Neural cell (in vitro differentiated cells): ENCODE measurements around the gene TPCN1. TPM values are rescaled to one million over a fixed set of nuclear protein-coding genes. Genes with fewer than 3 reads are reported as not detected.

ENCODE experiments used
- H2AFZ ChIP-seq: fragments of 200-600, 300-800 bp; sonication (generic), shearing (Covaris generic); 2 replicates; pipeline ENCODE4 v1.6.0; 2014; ENCODE audit warnings: low read depth, mild to moderate bottlenecking, antibody characterized with exemption, low read length, moderate library complexity
- H3F3A ChIP-seq: fragments of 200-600 bp; shearing (Covaris generic); 2 replicates; pipeline ENCODE4 v1.6.1; 2016; ENCODE audit warnings: mild to moderate bottlenecking, moderate library complexity, mixed read lengths, antibody characterized with exemption, low read length; ENCODE audit not compliant: insufficient read depth, poor library complexity, severe bottlenecking
- H3K27ac ChIP-seq: fragments of 200-600, 300-800 bp; sonication (generic), shearing (Covaris generic); 2 replicates; pipeline ENCODE4 v1.5.1; 2014; ENCODE audit warnings: mild to moderate bottlenecking, low read length, moderate library complexity
- H3K27me3 ChIP-seq: fragments of 300-800, 200-600 bp; sonication (generic), shearing (Covaris generic); 2 replicates; pipeline ENCODE4 v1.6.0; 2014; ENCODE audit warnings: mild to moderate bottlenecking, low read depth, low read length, moderate library complexity; ENCODE audit not compliant: insufficient read depth
- H3K36me3 ChIP-seq: fragments of 300-800, 200-600 bp; sonication (generic), shearing (Covaris generic); 2 replicates; pipeline ENCODE4 v1.5.1; 2014; ENCODE audit warnings: mild to moderate bottlenecking, antibody characterized with exemption, low read length, moderate library complexity; ENCODE audit not compliant: insufficient read depth
- H3K4me2 ChIP-seq: fragments of 300-800, 200-600 bp; sonication (generic), shearing (Covaris generic); 2 replicates; pipeline ENCODE4 v1.6.0; 2014; ENCODE audit warnings: mild to moderate bottlenecking, low read length
- H3K4me3 ChIP-seq: fragments of 300-800, 200-600 bp; sonication (generic), shearing (Covaris generic); 2 replicates; pipeline ENCODE4 v1.5.1; 2014; ENCODE audit warnings: mild to moderate bottlenecking, low read length, moderate library complexity
- H3K79me2 ChIP-seq: fragments of 200-600 bp; shearing (Covaris generic); replicated peaks from 2 replicates; pipeline ENCODE4 v1.6.0; 2014; ENCODE audit warnings: mild to moderate bottlenecking, low read length, moderate library complexity; ENCODE audit not compliant: insufficient read depth
- H3K9ac ChIP-seq: fragments of 300-800, 200-600 bp; sonication (generic), shearing (Covaris generic); 2 replicates; pipeline ENCODE4 v1.6.1; 2016; ENCODE audit warnings: mild to moderate bottlenecking, low read length, mixed read lengths
- H3K9me2 ChIP-seq: fragments of 200-600 bp; shearing (Covaris generic); 2 replicates; pipeline ENCODE4 v1.6.1; 2016; ENCODE audit warnings: mild to moderate bottlenecking, low read length, mixed read lengths; ENCODE audit not compliant: insufficient read depth
- H3K9me3 ChIP-seq: fragments of 200-600, 300-800 bp; sonication (generic), shearing (Covaris generic); 2 replicates; pipeline ENCODE4 v1.6.1; 2016; ENCODE audit warnings: mild to moderate bottlenecking, mixed run types, low read length, moderate library complexity, mixed read lengths
- H4K20me1 ChIP-seq: fragments of 200-600 bp; shearing (Covaris generic); 2 replicates; pipeline ENCODE4 v1.6.1; 2016; ENCODE audit warnings: mild to moderate bottlenecking, mixed run types; ENCODE audit not compliant: insufficient read depth
- EP300 ChIP-seq: fragments of 450-650 bp; conservative IDR thresholded peaks from 2 replicates; pipeline ENCODE4 v1.6.1; 2014; ENCODE audit warnings: antibody characterized with exemption, mild to moderate bottlenecking, moderate library complexity; ENCODE audit not compliant: poor library complexity, severe bottlenecking
- EZH2 ChIP-seq: fragments of 200-600, 300-800 bp; shearing (Covaris generic), sonication (generic); IDR thresholded peaks from 2 replicates; pipeline ENCODE4 v1.6.1; 2014; ENCODE audit warnings: antibody characterized with exemption, low read length, borderline replicate concordance, mild to moderate bottlenecking; ENCODE audit not compliant: insufficient read depth, poor library complexity, severe bottlenecking
- MXI1 ChIP-seq: fragments of 450-650 bp; conservative IDR thresholded peaks from 2 replicates; pipeline ENCODE4 v1.6.1; 2014; ENCODE audit warnings: antibody characterized with exemption, mild to moderate bottlenecking; ENCODE audit not compliant: poor library complexity, severe bottlenecking
- POLR2AphosphoS5 ChIP-seq: IDR thresholded peaks from 2 replicates; pipeline ENCODE4 v1.6.1; 2012
- RAD21 ChIP-seq: fragments of 450-650 bp; conservative IDR thresholded peaks from 2 replicates; pipeline ENCODE4 v1.6.1; 2014; ENCODE audit warnings: antibody characterized with exemption, mild to moderate bottlenecking, moderate library complexity
- SMC3 ChIP-seq: fragments of 450-650 bp; conservative IDR thresholded peaks from 2 replicates; pipeline ENCODE4 v1.6.1; 2014; ENCODE audit warnings: antibody characterized with exemption, mild to moderate bottlenecking, moderate library complexity; ENCODE audit not compliant: poor library complexity
- TAF1 ChIP-seq: IDR thresholded peaks from 2 replicates; pipeline ENCODE4 v1.6.1; 2012; ENCODE audit warnings: low read depth
- polyA plus RNA-seq: library from polyadenylated mRNA; depleted of rRNA; stranded (reverse); fragments of >200 nt; gene quantifications from 2 replicates; pipeline ENCODE4 v1.2.3, GENCODE V29; 2014
- TF ChIP-seq, protein P1 (sequence below): fragments of 450-650 bp; IDR thresholded peaks from 2 replicates; pipeline ENCODE4 v1.5.1; 2014; ENCODE audit warnings: antibody characterized with exemption, mild to moderate bottlenecking, moderate library complexity; ENCODE audit not compliant: poor library complexity, severe bottlenecking
- TF ChIP-seq, protein P2 (sequence below): IDR thresholded peaks from 2 replicates; pipeline ENCODE4 v1.6.1; 2012; ENCODE audit warnings: borderline replicate concordance

The TPCN1 gene
- polyA plus RNA-seq, 1 donor from 2014 or later = 4.0 TPM

DNA sequence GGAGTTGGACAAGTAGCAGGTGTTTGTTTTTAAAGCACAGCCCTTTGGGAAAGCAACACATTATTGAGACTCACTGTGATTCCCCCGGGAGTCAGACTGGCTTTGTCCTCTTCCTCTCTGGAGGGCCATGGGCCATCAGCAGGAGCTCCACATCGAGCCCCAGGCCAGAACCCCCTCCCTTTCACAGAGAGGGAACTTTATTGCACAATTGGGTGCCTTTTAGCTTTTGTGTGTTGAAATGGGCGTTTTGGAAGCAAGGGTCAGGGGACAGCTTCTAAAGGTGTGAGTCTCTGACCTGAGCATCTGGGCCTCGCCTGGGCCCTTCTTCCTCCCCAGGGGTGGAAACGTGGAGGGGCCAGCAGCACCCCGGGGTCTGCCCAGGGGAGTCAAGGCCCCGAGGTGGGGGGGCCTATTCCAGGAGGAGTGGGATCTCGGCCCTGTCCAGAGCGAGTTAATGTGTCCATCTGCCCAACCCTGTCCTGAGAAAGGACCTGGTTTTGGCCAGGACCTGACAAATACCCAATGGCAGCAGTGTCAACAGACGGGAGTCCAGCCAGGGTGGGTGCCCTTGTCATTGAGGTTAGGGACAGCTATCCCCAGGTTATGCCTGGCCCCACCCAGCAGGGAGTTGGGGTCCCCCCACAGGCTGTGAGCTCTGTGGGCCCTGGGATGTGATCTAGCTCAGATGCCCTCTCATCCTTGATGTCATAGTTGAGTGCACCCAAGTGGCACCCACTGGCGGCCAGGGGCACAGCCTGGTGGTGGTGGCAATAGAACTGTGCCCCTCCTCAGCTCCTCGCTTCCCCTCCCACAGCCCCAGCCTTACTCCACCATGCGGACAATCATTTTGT lies 76.6 kb downstream of the TPCN1 start (continued):
- no peak for TF ChIP-seq POLR2AphosphoS5
- no peak for TF ChIP-seq SMC3

GRCh38 chr12:113298472-113298817 lies 77.2 kb downstream of the TPCN1 start:
- Histone ChIP-seq H3K9me3 (no peaks in the 10 kb centered on the region), H3F3A (no peaks in the 10 kb centered on the region), H3K27ac (no peak overlapping the region), H3K36me3 (no peaks in the 10 kb centered on the region), H3K4me2 (no peak overlapping the region), H2AFZ (no peak overlapping the region), H3K9me2 (no peaks in the 10 kb centered on the region), H4K20me1 (no peaks in the 10 kb centered on the region), H3K9ac (no peak overlapping the region), H3K27me3 (peaks cover 3% of the 10 kb centered on the region), H3K4me3 (no peak overlapping the region), H3K79me2 (no peaks in the 10 kb centered on the region)
- TF ChIP-seq, protein P1, sequence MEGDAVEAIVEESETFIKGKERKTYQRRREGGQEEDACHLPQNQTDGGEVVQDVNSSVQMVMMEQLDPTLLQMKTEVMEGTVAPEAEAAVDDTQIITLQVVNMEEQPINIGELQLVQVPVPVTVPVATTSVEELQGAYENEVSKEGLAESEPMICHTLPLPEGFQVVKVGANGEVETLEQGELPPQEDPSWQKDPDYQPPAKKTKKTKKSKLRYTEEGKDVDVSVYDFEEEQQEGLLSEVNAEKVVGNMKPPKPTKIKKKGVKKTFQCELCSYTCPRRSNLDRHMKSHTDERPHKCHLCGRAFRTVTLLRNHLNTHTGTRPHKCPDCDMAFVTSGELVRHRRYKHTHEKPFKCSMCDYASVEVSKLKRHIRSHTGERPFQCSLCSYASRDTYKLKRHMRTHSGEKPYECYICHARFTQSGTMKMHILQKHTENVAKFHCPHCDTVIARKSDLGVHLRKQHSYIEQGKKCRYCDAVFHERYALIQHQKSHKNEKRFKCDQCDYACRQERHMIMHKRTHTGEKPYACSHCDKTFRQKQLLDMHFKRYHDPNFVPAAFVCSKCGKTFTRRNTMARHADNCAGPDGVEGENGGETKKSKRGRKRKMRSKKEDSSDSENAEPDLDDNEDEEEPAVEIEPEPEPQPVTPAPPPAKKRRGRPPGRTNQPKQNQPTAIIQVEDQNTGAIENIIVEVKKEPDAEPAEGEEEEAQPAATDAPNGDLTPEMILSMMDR = no peak
- TF ChIP-seq POLR2AphosphoS5 (no peak), MXI1 (no peak), RAD21 (no peak), TAF1 (no peak), EP300 (no peak), EZH2 (no peak), SMC3 (no peak)
- TF ChIP-seq, protein P2, sequence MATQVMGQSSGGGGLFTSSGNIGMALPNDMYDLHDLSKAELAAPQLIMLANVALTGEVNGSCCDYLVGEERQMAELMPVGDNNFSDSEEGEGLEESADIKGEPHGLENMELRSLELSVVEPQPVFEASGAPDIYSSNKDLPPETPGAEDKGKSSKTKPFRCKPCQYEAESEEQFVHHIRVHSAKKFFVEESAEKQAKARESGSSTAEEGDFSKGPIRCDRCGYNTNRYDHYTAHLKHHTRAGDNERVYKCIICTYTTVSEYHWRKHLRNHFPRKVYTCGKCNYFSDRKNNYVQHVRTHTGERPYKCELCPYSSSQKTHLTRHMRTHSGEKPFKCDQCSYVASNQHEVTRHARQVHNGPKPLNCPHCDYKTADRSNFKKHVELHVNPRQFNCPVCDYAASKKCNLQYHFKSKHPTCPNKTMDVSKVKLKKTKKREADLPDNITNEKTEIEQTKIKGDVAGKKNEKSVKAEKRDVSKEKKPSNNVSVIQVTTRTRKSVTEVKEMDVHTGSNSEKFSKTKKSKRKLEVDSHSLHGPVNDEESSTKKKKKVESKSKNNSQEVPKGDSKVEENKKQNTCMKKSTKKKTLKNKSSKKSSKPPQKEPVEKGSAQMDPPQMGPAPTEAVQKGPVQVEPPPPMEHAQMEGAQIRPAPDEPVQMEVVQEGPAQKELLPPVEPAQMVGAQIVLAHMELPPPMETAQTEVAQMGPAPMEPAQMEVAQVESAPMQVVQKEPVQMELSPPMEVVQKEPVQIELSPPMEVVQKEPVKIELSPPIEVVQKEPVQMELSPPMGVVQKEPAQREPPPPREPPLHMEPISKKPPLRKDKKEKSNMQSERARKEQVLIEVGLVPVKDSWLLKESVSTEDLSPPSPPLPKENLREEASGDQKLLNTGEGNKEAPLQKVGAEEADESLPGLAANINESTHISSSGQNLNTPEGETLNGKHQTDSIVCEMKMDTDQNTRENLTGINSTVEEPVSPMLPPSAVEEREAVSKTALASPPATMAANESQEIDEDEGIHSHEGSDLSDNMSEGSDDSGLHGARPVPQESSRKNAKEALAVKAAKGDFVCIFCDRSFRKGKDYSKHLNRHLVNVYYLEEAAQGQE = no peak

GRCh38 chr12:113298861-113299545 lies 77.7 kb downstream of the TPCN1 start:
- H3K4me2 ChIP-seq = no peak overlapping the region
- H3K36me3 ChIP-seq = no peaks in the 10 kb centered on the region
- no peaks in the 10 kb centered on the region for H4K20me1 ChIP-seq
- peaks cover 3% of the 10 kb centered on the region for H3K27me3 ChIP-seq
- no peaks in the 10 kb centered on the region for H3K79me2 ChIP-seq
- H3K4me3 ChIP-seq = no peak overlapping the region
- H3K9ac ChIP-seq = no peak overlapping the region
- no peak overlapping the region for H2AFZ ChIP-seq
- no peaks in the 10 kb centered on the region for H3F3A ChIP-seq
- no peak overlapping the region for H3K27ac ChIP-seq
- H3K9me2 ChIP-seq = no peaks in the 10 kb centered on the region
- no peak for TF ChIP-seq MXI1
- TF ChIP-seq SMC3 = no peak
- TF ChIP-seq TAF1 = no peak
- no peak for TF ChIP-seq EP300
- TF ChIP-seq, protein P1 = no peak
- TF ChIP-seq EZH2 = no peak
- no peak for TF ChIP-seq POLR2AphosphoS5
- TF ChIP-seq, protein P2 = no peak
- TF ChIP-seq RAD21 = no peak
- H3K9me3 ChIP-seq = no peaks in the 10 kb centered on the region
